ENCODE data around the gene SLC35F5.
"Not testable (repeated sequence)": the region's sequence is repeated elsewhere in the genome, so short reads cannot be mapped to it uniquely, and the experiment has no call there.

The SLC35F5 gene

DNA sequence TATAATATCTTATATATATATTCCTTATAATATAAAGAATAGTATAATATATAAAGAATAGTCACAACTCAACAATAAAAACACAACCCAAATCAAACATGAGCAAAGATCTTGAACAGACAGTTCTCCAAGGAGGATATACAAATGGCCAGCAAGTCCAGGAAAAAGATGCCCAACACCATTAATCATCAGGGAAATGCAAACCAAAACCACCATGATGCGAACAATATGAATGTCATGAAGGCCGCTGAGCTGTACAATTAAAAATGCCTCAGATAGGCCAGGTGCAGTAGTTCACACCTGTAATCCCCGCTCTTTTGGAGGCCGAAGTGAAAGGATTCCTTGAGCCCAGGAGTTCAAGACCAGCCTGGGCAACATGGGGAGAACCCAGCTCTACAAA is 58.9 kb downstream of the SLC35F5 start:
- DNase-seq (ENCODE audit: low read depth in 2 of 2), result no peak

- DNase-seq (ENCODE audit: low read depth in 2 of 2), result no peak
Observed at GRCh38 chr2:113694438-113694837, 62.0 kb downstream of the SLC35F5 start.

DNA sequence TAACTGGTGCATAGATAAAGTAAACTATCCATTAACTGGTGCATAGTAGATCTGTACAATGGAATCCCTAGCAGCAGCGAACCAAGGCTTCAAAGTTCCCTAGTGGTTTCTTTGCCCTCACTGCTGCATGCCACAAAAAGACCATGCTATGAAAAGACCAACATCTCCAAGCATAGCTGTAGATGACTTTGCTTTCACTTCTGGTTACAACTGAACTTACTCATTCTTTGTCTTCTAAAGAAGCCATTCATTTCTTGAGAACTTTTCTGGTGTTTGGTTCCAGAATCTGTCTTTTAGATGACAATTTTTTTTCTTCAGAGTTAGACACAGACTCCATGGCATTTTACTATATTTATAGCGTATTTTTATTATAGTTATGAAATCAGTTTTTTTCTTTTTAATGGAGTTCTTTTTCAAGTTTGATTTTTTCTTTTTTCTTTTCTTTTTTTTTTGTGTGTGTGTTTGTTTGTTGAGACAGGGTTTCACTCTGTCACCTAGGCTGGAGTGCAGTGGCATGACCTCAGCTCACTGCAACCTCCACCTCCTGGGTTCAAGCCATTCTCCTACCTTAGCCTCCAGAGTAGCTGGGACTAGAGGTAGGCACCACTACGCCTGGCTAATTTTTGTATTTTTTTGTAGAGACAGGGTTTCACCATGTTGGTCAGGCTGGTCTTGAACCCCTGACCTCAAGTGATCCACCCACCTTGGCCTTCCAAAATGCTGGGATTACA is 63.6 kb downstream of the SLC35F5 start:
- peak in 1 of 2 donors; percentile 14 for DNase-seq (ENCODE audit: low read depth in 2 of 2)

- not testable (repeated sequence) for DNase-seq (ENCODE audit: low read depth in 2 of 2)
Observed at GRCh38 chr2:113690871-113691270, 65.6 kb downstream of the SLC35F5 start.

GRCh38 chr2:113686537-113686936 is 69.9 kb downstream of the SLC35F5 start:
- no peak for DNase-seq (ENCODE audit: low read depth in 2 of 2)

GRCh38 chr2:113685471-113685870 is 71.0 kb downstream of the SLC35F5 start:
- DNase-seq (ENCODE audit: low read depth in 2 of 2), result no peak

GRCh38 chr2:113679457-113679856 is 77.0 kb downstream of the SLC35F5 start:
- no peak for DNase-seq (ENCODE audit: low read depth in 2 of 2)

GRCh38 chr2:113677330-113677729 is 79.1 kb downstream of the SLC35F5 start:
- no peak for DNase-seq (ENCODE audit: low read depth in 2 of 2)

- no peak for DNase-seq (ENCODE audit: low read depth in 2 of 2)
Observed at GRCh38 chr2:113676623-113677266, 79.7 kb downstream of the SLC35F5 start.

DNA sequence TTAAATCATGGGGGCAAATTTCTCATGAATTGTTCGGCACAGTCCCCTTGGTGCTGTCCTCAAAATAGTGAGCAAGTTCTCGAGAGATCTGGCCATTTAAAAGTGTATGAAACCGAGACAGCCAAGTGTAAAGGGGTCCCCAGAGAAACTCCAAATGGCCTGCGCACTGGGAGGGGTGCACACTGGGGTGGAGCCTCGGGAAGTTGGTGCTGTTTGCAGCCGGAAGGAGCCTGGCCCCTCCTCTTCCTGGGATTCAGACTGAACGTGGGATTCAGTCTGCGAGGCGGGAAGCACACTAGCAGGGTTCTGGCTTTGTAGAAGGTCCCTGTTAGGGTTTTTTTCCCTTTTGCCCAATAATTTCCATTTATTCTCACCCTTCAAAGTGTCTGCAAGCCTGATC is 80.6 kb downstream of the SLC35F5 start:
- no peak for DNase-seq (ENCODE audit: low read depth in 2 of 2)

DNA sequence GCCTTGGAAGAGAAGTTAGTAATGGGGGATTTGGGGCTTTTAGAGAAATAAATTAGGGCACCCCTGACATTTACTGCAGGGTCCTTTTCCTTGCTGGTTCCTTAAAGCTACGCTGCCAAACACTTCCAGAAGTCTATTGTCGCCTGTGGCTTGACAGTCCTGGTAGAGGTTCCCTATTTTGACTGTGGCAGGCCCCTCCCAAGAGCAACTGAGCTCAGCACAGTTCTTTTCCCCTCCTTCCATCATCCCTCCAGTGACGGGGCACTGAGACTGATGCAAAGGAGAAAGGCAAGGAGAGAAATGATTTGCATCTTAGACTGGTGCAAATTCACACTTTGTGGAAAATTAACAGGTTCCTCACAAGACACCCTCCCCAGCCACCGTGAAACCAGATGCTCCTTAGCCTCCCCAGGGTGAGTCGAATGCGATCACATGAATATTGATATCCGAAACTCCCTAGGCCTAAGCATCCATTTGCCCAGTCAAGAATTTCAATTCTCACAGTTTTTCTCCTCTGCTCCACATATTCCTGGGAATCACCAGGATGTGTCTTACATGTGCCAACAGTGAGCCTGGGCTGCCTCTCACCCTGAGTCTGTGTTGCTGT is 84.0 kb downstream of the SLC35F5 start:
- DNase-seq (ENCODE audit: low read depth in 2 of 2), result no peak

- DNase-seq (ENCODE audit: low read depth in 2 of 2), result not testable (repeated sequence)
Observed at GRCh38 chr2:113669013-113669412, 87.4 kb downstream of the SLC35F5 start.

- not testable (repeated sequence) for DNase-seq (ENCODE audit: low read depth in 2 of 2)
Observed at GRCh38 chr2:113664761-113665533, 91.5 kb downstream of the SLC35F5 start.

DNA sequence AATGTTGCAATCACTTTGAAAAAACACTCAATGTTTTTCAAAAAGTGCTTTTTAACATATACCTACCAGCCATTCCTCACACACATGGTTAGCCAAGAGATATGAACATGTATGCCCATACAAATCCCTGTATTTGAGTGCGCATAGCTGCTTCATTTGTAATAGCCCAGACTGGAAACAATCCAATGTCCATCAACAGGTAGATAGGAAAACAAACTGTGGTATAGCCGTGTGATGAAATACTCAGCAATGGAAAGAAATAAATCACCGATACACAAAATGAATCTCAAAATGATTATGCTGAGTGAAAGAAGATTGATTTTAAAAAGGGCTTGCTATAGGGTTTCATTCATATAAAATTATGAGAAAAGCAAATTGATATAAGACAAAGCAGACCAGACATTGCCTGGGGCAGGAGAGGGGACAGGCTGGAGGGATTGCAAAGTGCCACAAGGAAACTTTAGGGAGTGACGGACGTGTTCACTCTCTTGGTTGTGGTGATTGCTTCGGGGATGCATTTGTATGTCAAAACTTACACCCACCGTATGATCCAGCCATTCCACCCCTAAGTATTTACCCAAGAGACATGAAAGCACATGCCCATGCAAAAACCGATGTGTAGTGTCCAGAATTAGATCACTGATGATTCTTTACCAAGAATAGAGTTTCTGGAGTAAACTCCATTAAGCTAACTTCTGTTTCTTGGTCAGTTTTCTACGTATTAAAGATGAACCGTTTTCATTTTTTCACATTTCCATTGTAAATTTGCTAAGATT is 93.0 kb downstream of the SLC35F5 start:
- DNase-seq (ENCODE audit: low read depth in 2 of 2), result not testable (repeated sequence)

All from stimulated activated CD4-positive, alpha-beta T cell treated with anti-CD3 and anti-CD28 coated beads, Interleukin-1b, Interleukin-23, amount 100 ng/mL, for 4 hours (primary cell).